Transverse colon (tissue), 4 donors: ENCODE results near the gene DCAF15.

Source experiments
- CTCF ChIP-seq, 5 experiments: fragments of 200-600 bp in 3 of 5; fragments of 450-650 bp in 2 of 5; sonication (generic) in 3 of 5; IDR thresholded peaks; 1 replicate in 2 of 5; 2 replicates in 3 of 5; pipeline ENCODE4 v1.5.1; 2016 to 2017; ENCODE audit warnings: antibody characterized with exemption in 5 of 5, inconsistent platforms in 3 of 5, mild to moderate bottlenecking in 2 of 5, moderate library complexity in 1 of 5
- EP300 ChIP-seq: sonication (generic); formaldehyde crosslinking; IDR thresholded peaks from one replicate; pipeline ENCODE4 v1.6.1; 2017; ENCODE audit warnings: antibody characterized with exemption, low read depth
- POLR2A ChIP-seq: fragments of 450-650 bp; IDR thresholded peaks from one replicate; pipeline ENCODE4 v1.6.1; 2016; ENCODE audit warnings: antibody characterized with exemption, mild to moderate bottlenecking, moderate library complexity
- POLR2AphosphoS5 ChIP-seq, 3 donors: sonication (generic); formaldehyde crosslinking; IDR thresholded peaks; one replicate each; pipeline ENCODE4 v1.6.1; 2016; ENCODE audit warnings: antibody characterized with exemption in 3 of 3

GRCh38 chr19:13969897-13970296, 17.6 kb downstream of the DCAF15 start:
- TF ChIP-seq CTCF (IDR thresholded peaks at IDR 0.05) (no peak), POLR2A (no peak), EP300 (no peak), POLR2AphosphoS5 (IDR thresholded peaks at IDR 0.05) (no peak)
